Measurements from ENCODE around the gene R3HDM4. TPM values are rescaled to one million over a fixed set of nuclear protein-coding genes. Genes with fewer than 3 reads are reported as not detected.

Gene R3HDM4
- total RNA-seq, 1 donor from 2014 or later = 75.7 TPM

Other genes starting within 250 kb of the R3HDM4 start
- gene FSTL3, start 236.8 kb downstream of the R3HDM4 start, total RNA-seq = 171 and 280 TPM in 2 replicates
- gene PRSS57, start 217.8 kb downstream of the R3HDM4 start, total RNA-seq = 2.2 TPM in 1 of 2 replicates, not detected in the other
- gene PALM, start 204.3 kb downstream of the R3HDM4 start, total RNA-seq = 48.9 and 52.8 TPM in 2 replicates
- 0.18 and 1.0 TPM in 2 replicates for gene MISP, start 162.1 kb downstream of the R3HDM4 start, total RNA-seq
- 252 and 331 TPM in 2 replicates for gene PTBP1, start 115.8 kb downstream of the R3HDM4 start, total RNA-seq
- 2.3 and 7.5 TPM in 2 replicates for gene PLPPR3, start 91.3 kb downstream of the R3HDM4 start, total RNA-seq
- not detected in 2 replicates for gene AZU1, start 85.4 kb downstream of the R3HDM4 start, total RNA-seq
- not detected in 2 replicates for gene PRTN3, start 72.2 kb downstream of the R3HDM4 start, total RNA-seq
- gene ELANE, start 60.9 kb downstream of the R3HDM4 start, total RNA-seq = not detected in 2 replicates
- gene CFD, start 53.6 kb downstream of the R3HDM4 start, total RNA-seq = 0.24 and 1.2 TPM in 2 replicates
- 48.2 and 57.1 TPM in 2 replicates for gene MED16, start 20.0 kb downstream of the R3HDM4 start, total RNA-seq
- gene RNU6-9, start 19.7 kb downstream of the R3HDM4 start, total RNA-seq = not detected in 2 replicates
- 0.12 TPM in 1 of 2 replicates, not detected in the other for gene KISS1R, start 4.1 kb upstream of the R3HDM4 start, total RNA-seq
- 14.2 and 14.7 TPM in 2 replicates for gene ARID3A, start 12.8 kb upstream of the R3HDM4 start, total RNA-seq
- 56.8 and 78.7 TPM in 2 replicates for gene WDR18, start 71.1 kb upstream of the R3HDM4 start, total RNA-seq
- 8.3 and 12.4 TPM in 2 replicates for gene GRIN3B, start 87.2 kb upstream of the R3HDM4 start, total RNA-seq
- gene TMEM259, start 107.9 kb upstream of the R3HDM4 start, total RNA-seq = 167 and 260 TPM in 2 replicates
- gene RNU6-2, start 108.3 kb upstream of the R3HDM4 start, total RNA-seq = not detected in 2 replicates
- 271 and 285 TPM in 2 replicates for gene CNN2, start 113.4 kb upstream of the R3HDM4 start, total RNA-seq
- gene ABCA7, start 126.9 kb upstream of the R3HDM4 start, total RNA-seq = 11.8 and 13.3 TPM in 2 replicates
- gene ARHGAP45, start 153.9 kb upstream of the R3HDM4 start, total RNA-seq = 23.0 and 27.0 TPM in 2 replicates
- 329 and 336 TPM in 2 replicates for gene POLR2E, start 182.2 kb upstream of the R3HDM4 start, total RNA-seq
- gene GPX4, start 190.8 kb upstream of the R3HDM4 start, total RNA-seq = 752 and 944 TPM in 2 replicates

All from glomerular endothelial cell (primary cell).